Colonic mucosa (tissue), 4 donors: ENCODE results near the gene EVX2. TPM values are rescaled to one million over a fixed set of nuclear protein-coding genes. Genes with fewer than 3 reads are reported as not detected.

Source experiments
- DNase-seq: peaks from one replicate; pipeline ENCODE4 v3.0.0-alpha.2; 2020
- H3K27ac ChIP-seq: fragments of 200-600 bp; one replicate; pipeline ENCODE4 v1.8.0; 2021
- H3K27me3 ChIP-seq: fragments of 200-600 bp; one replicate; pipeline ENCODE4 v1.8.0; 2021
- H3K36me3 ChIP-seq: fragments of 200-600 bp; one replicate; pipeline ENCODE4 v1.8.0; 2021
- H3K4me1 ChIP-seq: fragments of 200-600 bp; one replicate; pipeline ENCODE4 v1.8.0; 2021; ENCODE audit warnings: mild to moderate bottlenecking
- H3K4me3 ChIP-seq: fragments of 200-600 bp; one replicate; pipeline ENCODE4 v1.8.0; 2021
- H3K9ac ChIP-seq, 2 donors: one replicate each; pipeline ENCODE4 v1.7.0; 2013; ENCODE audit warnings: control low read depth in 2 of 2, low read depth in 2 of 2, low read length in 2 of 2
- H3K9me3 ChIP-seq: fragments of 200-600 bp; one replicate; pipeline ENCODE4 v1.8.0; 2021
- intact Hi-C: fragments of 100-400 bp; cut with DNase I; formaldehyde crosslinking; loops from one replicate; pipeline ENCODE4 v1.14.1; 2022
- total RNA-seq, 2 donors: library from RNA; stranded (reverse); fragmentation: NEBNext Ultra II Directional in 1 of 2; extraction: Animal tissue kit (Norgen Biotek cat#: 25700) in 1 of 2; gene quantifications; one replicate each; pipeline ENCODE4 v1.2.1, GENCODE V29; 2021
- TF ChIP-seq, protein P1 (sequence below): fragments of 200-600 bp; IDR thresholded peaks from one replicate; pipeline ENCODE4 v1.8.0; 2022; ENCODE audit warnings: antibody characterized with exemption, mild to moderate bottlenecking
- donor health status: healthy.
- donor health status: DM: no; HTN: no; CAD: no.
- donor health status: DM: no; HTN: no; CAD: no.

Gene EVX2
- total RNA-seq, 2 donors from 2014 or later, result not detected

DNA sequence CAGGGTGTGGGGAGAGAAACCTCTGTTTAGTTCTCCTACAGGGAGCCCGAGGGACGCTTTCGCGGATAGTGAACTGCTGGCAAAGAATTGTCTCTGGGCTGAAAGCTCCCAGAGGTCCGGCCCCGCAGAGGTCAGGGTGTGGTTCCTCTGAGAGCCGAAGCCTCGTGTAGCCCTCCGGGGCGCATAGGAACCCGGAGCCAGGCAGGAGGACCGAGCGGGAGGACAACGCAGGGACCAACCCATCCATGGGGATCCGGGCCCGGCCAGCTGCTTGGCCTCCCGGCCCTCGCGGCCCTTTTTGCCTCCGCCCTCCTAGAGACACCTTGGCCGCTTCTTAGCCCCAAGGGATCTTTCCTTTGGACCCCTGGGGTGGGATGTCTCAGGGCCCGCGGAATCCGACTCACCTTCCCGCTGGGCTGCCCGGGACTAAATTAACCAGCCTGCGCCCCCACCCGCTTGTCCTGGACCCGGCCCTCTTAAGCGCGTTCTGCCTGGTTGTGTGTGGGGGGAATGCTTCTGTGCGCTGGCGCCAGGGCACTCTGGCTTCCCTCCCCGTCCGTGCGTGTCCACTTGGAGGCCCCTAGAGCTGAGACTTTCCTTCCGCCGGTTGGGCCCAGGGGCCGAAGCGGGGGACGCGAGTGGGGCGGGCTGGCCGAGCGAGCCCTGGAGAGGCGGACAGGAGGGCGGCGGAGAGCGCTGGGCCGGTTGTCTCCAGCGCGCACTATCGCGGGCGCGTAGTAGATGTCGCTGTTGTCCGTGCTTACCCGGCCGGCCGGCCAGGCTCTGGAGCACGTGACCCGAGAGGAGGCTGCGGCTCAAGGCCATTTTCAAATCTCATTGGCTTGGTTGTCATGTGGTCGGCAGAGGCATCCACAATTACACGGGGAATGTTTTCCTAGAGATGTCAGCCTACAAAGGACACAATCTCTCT is 32.4 kb upstream of the EVX2 start, which contains the start of gene HOXD10:
HOXD10 (plus strand) TSS at position 896 of the 931 bp plus-strand sequence. CDS start 56 bp downstream, outside the sequence.
- peak within 1 kb of the TSS; percentile 51 to 64 for H3K9ac ChIP-seq
- TF ChIP-seq, protein P1, sequence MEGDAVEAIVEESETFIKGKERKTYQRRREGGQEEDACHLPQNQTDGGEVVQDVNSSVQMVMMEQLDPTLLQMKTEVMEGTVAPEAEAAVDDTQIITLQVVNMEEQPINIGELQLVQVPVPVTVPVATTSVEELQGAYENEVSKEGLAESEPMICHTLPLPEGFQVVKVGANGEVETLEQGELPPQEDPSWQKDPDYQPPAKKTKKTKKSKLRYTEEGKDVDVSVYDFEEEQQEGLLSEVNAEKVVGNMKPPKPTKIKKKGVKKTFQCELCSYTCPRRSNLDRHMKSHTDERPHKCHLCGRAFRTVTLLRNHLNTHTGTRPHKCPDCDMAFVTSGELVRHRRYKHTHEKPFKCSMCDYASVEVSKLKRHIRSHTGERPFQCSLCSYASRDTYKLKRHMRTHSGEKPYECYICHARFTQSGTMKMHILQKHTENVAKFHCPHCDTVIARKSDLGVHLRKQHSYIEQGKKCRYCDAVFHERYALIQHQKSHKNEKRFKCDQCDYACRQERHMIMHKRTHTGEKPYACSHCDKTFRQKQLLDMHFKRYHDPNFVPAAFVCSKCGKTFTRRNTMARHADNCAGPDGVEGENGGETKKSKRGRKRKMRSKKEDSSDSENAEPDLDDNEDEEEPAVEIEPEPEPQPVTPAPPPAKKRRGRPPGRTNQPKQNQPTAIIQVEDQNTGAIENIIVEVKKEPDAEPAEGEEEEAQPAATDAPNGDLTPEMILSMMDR, result no peak
- DNase-seq, result peak; percentile 48
- no peaks in the 10 kb centered on the region for H3K4me1 ChIP-seq
- H3K36me3 ChIP-seq, result no peaks in the 10 kb centered on the region
- peak within 1 kb of the TSS; percentile 11 for H3K4me3 ChIP-seq
- no peaks in the 10 kb centered on the region for H3K9me3 ChIP-seq
- intact Hi-C loops, result no loop called here
- peaks cover 81% of the 10 kb centered on the region for H3K27me3 ChIP-seq
- no peak within 1 kb of the TSS for H3K27ac ChIP-seq

DNA sequence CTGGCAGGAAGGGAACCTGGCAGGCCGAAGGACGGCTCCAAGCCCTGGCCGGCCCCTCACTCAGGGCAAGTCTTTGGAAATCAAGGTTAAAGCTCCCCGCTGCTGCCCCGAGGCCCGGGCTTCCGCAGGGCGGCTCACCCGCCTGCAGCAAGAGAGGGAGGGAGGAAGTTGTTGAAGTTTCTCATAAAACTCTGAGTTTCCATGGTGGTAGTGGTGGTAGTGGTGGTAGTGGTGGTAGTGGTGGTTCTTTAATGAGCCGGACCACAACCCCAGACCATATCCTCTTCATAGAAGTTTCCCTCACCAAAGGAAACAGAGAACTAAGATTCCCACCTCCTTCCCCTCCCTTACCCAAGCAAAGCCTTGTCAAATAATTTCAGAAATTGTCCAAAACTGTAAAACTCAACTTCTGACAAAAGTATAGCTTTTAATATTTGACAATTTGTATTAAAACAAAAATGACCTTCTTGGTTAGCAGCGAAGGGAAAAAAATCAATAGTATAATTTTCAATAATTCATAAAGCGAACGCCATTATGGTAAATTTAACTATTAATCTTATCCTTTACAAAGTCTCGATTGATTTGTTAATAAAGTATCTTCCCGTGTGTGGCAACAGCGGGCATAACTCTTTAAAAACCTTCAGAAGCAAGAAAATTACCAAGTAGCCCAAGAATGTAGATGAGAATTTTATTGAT is 31.3 kb upstream of the EVX2 start:
- no peak overlapping the region for H3K9ac ChIP-seq
- H3K4me1 ChIP-seq, result no peaks in the 10 kb centered on the region

DNA sequence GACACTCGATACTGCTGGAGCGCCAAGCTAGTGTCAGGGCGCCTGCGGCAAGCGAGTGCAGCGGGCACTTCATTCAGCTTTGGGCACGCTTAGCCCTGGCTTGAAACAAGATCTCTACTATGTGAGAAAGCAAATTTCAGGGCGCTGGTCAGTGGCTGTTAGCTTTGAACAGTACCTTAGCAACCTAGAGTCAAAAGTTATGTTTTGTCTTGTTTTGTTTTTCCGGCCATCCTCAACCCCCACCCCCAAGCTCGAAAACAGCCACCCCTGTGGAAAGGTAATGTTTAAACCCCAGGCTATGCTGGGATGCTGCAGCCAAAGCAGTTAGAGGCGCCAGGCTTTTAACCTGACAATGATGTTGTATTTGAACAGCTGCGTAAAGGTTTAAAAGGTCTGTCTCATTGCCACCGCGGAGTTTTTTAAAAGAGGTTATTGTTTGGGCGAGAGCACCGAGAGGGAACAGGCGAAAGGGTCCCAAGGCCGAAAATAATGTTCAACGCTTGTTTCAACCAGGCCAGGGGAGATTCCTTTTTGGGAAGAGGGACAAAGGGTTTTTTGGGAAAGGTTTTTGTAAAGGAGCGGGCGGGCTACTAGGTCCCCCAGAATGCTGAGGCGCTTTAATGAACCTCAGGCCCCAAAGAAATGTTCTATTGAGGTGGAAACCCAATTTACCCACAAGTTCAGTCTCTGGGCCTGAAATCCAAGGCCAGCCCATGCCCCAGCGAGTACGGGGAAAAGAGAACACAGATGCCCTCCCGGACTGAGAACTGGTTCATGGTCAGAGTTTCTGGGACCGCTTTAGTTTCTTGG is 30.6 kb upstream of the EVX2 start:
- intact Hi-C loops, result no loop called here
- DNase-seq, result no peak
- H3K9ac ChIP-seq, result peak overlapping the region in 1 of 2 donors; percentile 38
- TF ChIP-seq, protein P1, result no peak
- no peak overlapping the region for H3K4me3 ChIP-seq
- H3K9me3 ChIP-seq, result no peaks in the 10 kb centered on the region
- H3K27me3 ChIP-seq, result peaks cover 84% of the 10 kb centered on the region
- H3K36me3 ChIP-seq, result no peaks in the 10 kb centered on the region
- H3K4me1 ChIP-seq, result no peaks in the 10 kb centered on the region
- no peak overlapping the region for H3K27ac ChIP-seq

More for the DNA sequence above, 31.3 kb upstream of the EVX2 start:
- intact Hi-C loops, result no loop called here
- Histone ChIP-seq H3K27ac (no peak overlapping the region), H3K27me3 (peaks cover 80% of the 10 kb centered on the region), H3K4me3 (no peak overlapping the region), H3K36me3 (no peaks in the 10 kb centered on the region), H3K9me3 (no peaks in the 10 kb centered on the region)
- TF ChIP-seq, protein P1, result no peak
- DNase-seq, result no peak

DNA sequence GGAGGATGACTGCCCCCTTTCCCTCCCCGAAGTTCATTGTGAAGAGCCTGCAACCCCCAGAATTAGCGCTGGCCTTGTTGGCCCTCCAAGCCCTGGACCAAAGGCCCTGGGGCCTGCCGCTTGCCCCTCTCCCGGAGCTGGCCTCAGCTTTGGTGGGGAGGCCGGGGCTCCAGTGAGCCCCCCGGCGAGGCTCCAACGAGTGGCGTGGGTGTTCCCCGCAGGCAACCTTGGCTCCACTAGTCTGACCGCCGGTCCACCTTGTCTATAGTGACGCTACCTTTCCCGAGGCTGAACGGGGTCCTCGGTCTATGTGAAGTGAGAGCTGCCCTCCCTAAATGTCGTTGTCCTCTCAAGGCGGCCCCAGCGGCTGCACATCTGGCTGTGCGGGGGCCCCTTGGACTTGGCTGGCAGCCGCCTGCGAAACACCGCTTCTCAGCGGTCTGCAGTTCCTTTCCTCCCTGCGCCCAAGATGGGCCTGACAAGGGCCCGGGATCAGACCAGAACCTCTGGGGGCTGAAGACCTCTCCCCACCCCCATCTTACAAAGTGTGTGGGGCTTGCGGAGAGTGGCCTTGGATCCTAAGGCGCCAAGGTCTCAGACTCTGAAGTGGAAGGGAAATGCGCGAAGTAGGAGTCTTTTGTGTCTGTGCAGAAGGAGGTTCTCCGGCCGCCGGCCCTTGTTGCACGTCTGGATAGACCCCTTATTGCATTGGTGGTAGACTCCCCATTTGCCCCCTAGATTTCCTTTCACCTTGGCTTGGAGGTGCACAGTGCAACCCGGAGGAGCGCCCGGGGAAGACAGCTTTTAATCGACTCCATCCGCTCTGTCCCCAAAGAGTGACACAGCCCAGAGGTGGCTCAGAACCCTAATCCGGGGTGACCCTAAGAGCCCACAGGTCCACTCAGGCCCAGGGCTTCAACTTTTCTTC is 28.9 kb upstream of the EVX2 start:
- H3K27ac ChIP-seq, result no peak overlapping the region

More for the DNA sequence above, 28.9 kb upstream of the EVX2 start:
- TF ChIP-seq, protein P1, result no peak
- no peaks in the 10 kb centered on the region for H3K4me1 ChIP-seq
- intact Hi-C loops, result no loop called here
- no peaks in the 10 kb centered on the region for H3K36me3 ChIP-seq
- no peaks in the 10 kb centered on the region for H3K9me3 ChIP-seq
- no peak for DNase-seq
- H3K4me3 ChIP-seq, result no peak overlapping the region
- H3K9ac ChIP-seq, result peak overlapping the region; percentile 12 to 53
- peaks cover 94% of the 10 kb centered on the region for H3K27me3 ChIP-seq
